ENCODE data around the gene BRMS1.

The BRMS1 gene

GRCh38 chr11:66328031-66328301, 16.9 kb downstream of the BRMS1 start:
- Histone ChIP-seq H3K27ac (peak overlapping the region; percentile 78), H3K27me3 (replicated peaks) (no peaks in the 10 kb centered on the region), H3K36me3 (replicated peaks) (peaks cover 5% of the 10 kb centered on the region), H3K4me3 (ENCODE audit: low read depth, low read length) (no peak overlapping the region)
- TF ChIP-seq CTCF (IDR thresholded peaks at IDR 0.05; ENCODE audit: low read depth, low read length, missing control alignments): no peak
- in situ Hi-C loops (cut with HindIII; ENCODE audit: low pct_ligation_motif_present, low sequenced_read_pairs): no loop called here
- no peak for DNase-seq

GRCh38 chr11:66327171-66328030, 17.5 kb downstream of the BRMS1 start:
- Histone ChIP-seq H3K27me3 (replicated peaks) (no peaks in the 10 kb centered on the region), H3K36me3 (replicated peaks) (no peaks in the 10 kb centered on the region), H3K4me3 (ENCODE audit: low read depth, low read length) (no peak overlapping the region), H3K27ac (peak overlapping the region; percentile 78)
- peak; percentile 23 for TF ChIP-seq CTCF (IDR thresholded peaks at IDR 0.05; ENCODE audit: low read depth, low read length, missing control alignments)
- peak; percentile 75 for DNase-seq
- in situ Hi-C loops (cut with HindIII; ENCODE audit: low pct_ligation_motif_present, low sequenced_read_pairs): no loop called here

DNA sequence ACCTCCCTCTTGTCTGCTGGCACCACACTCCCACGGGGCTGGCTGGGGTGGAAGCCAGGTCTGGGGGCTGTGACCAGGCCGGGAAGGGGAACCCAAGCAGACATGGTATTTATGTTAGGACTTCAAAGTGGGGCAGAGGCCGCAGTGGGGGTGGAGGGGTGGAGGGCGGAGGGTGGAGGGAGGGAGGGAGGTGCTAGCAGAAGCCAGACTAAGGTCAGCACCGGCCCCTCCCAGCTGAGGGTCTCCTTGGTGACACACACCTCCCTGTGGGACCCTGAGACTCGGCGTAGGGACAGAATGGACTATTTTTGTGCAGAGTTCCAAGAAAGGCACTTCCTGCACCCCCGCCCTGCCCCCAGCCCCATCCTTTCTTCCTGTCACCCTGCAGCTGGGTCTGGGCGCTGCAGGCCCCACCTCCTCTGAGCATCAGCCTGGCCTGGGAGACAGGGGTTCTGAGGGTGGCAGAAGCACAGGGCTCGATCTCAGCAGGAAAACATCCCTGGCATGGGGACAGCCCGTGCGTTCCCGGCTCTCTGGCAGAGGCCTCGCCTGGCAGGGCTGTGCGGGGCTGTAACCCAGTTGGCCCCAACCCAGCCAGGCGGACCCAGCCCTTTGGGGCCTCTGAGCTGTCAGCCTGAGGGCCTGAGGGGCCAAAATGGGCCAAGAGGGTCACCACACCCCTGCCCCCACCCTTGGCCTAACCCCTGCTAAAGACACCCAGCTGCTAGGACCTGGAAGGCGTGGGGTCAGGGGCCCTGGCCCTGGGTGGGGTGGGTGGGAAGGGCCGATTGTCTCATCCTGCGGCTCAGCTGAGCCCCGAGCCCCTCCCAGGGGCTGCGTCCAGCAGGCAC, 18.4 kb downstream of the BRMS1 start:
- TF ChIP-seq CTCF (IDR thresholded peaks at IDR 0.05; ENCODE audit: low read depth, low read length, missing control alignments): no peak
- Histone ChIP-seq H3K4me3 (ENCODE audit: low read depth, low read length) (no peak overlapping the region), H3K27ac (peak overlapping the region; percentile 78), H3K27me3 (replicated peaks) (no peaks in the 10 kb centered on the region), H3K36me3 (replicated peaks) (no peaks in the 10 kb centered on the region)
- in situ Hi-C loops (cut with HindIII; ENCODE audit: low pct_ligation_motif_present, low sequenced_read_pairs): no loop called here
- no peak for DNase-seq

DNA sequence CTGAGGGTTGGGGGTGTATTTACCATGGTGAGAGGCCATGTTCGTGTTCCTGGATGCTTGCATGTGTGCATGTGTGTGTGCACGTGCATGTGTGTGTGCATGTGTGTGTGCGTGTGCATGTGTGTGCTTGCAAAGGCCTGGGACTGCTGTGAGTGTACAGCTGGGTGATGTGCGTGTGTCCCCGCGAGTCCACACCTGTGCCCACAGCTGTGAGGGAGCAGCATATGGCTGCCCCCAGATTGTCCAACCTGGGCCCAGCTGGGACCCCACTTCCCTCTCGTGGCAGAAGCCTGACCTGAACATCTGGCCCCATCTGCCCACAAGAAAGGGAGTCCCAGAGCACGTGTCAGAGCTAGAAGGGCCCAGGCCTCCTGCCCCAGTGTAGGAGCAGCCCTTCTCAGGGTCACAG, 19.6 kb downstream of the BRMS1 start:
- DNase-seq: no peak
- H3K36me3 ChIP-seq (replicated peaks): no peaks in the 10 kb centered on the region
- no peak overlapping the region for H3K4me3 ChIP-seq (ENCODE audit: low read depth, low read length)
- in situ Hi-C loops (cut with HindIII; ENCODE audit: low pct_ligation_motif_present, low sequenced_read_pairs): no loop called here
- H3K27me3 ChIP-seq (replicated peaks): no peaks in the 10 kb centered on the region
- no peak for TF ChIP-seq CTCF (IDR thresholded peaks at IDR 0.05; ENCODE audit: low read depth, low read length, missing control alignments)
- H3K27ac ChIP-seq: no peak overlapping the region

DNA sequence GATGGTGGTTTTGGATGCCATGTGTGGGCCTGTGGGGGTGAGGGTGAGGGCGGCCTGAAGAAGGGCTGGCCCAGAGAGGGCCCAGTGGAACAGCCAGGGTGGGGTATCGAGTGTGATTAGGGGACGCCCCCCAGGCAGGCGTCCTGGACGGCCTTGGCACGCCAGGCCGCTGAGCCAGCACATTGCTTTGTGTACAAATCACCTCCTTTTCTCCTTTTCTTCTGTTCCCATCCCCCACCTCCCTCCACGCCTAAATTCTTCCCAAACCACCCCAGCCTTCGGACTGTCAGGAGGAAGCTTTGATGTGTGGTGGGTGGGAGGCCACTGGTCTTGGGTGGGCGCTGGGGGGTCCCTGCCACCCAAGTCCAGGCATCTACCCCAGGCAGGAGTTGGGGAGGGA, 20.2 kb downstream of the BRMS1 start:
- peak overlapping the region; percentile 14 for H3K27ac ChIP-seq
- H3K36me3 ChIP-seq (replicated peaks): no peaks in the 10 kb centered on the region
- no peak for DNase-seq
- no peaks in the 10 kb centered on the region for H3K27me3 ChIP-seq (replicated peaks)
- no peak overlapping the region for H3K4me3 ChIP-seq (ENCODE audit: low read depth, low read length)
- in situ Hi-C loops (cut with HindIII; ENCODE audit: low pct_ligation_motif_present, low sequenced_read_pairs): no loop called here
- no peak for TF ChIP-seq CTCF (IDR thresholded peaks at IDR 0.05; ENCODE audit: low read depth, low read length, missing control alignments)

Measured in brain microvascular endothelial cell (primary cell).